Spleen (tissue), 3 donors: ENCODE data around the gene HSPB1.

Experiments
- POLR2A ChIP-seq, 3 donors: fragments of 450-650 bp; IDR thresholded peaks; one replicate each; pipeline ENCODE4 v1.5.1; 2017; ENCODE audit warnings: antibody characterized with exemption in 3 of 3, mild to moderate bottlenecking in 1 of 3
- POLR2AphosphoS5 ChIP-seq, 3 donors: sonication (generic); formaldehyde crosslinking; IDR thresholded peaks; one replicate each; pipeline ENCODE4 v1.5.1; 2017; ENCODE audit warnings: antibody characterized with exemption in 3 of 3

- TF ChIP-seq POLR2AphosphoS5 (IDR thresholded peaks at IDR 0.05) (no peak), POLR2A (IDR thresholded peaks at IDR 0.05) (no peak)
Measured at GRCh38 chr7:76268376-76268775, 34.1 kb upstream of the HSPB1 start.
